Measurements from ENCODE around the gene NAGA.
"Not testable (repeated sequence)": the region's sequence is repeated elsewhere in the genome, so short reads cannot be mapped to it uniquely, and the experiment has no call there.

The NAGA gene

DNA sequence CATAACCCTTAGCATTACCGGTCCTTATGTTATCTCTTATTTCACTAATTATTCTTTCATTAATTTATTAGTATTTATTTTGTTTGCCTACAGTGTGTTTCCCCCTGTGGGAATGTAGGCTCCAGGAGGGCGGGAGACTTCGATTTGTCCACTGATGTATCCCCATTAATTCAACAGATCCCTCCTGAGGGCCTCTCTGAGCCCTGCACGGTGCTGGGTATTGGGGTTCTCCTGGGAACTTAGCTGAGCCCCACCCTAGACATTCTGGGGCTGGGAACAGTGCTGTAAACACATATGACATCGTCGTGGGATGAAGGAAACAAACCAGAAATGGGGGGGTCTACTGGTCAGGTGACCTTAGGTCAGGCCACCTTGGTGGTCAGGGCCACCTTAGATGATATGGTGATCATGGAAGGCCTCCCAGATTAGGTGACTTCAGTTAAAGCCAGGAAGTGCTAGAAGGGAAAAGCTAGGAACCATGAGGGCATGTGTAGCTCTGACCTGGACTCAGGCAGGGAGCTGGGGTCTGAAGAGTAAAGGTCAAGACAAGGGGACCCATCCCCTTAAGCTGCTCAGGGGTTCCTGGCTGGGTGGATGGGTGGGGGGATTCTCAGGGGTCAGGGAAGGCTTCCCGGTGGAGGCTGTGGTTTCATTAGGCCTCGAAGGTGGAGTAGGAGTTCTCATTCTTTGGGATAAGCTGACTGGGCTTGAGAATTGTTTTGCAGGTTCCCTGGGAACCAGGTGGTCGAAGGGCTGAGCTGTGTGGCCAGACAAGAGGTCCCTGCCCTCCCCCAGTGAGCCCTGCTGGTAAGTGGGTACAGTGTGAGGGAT lies 4.4 kb upstream of the NAGA start:
- DNase-seq, result no peak

- peak; percentile 64 to 65 for DNase-seq
Measured at GRCh38 chr22:42074132-42074811, 3.7 kb upstream of the NAGA start, which contains the start of gene PHETA2. Gene PHETA2, plus strand, starts transcription at chr22:42074248. Its CDS starts 3,046 bp downstream, at chr22:42077294.

DNA sequence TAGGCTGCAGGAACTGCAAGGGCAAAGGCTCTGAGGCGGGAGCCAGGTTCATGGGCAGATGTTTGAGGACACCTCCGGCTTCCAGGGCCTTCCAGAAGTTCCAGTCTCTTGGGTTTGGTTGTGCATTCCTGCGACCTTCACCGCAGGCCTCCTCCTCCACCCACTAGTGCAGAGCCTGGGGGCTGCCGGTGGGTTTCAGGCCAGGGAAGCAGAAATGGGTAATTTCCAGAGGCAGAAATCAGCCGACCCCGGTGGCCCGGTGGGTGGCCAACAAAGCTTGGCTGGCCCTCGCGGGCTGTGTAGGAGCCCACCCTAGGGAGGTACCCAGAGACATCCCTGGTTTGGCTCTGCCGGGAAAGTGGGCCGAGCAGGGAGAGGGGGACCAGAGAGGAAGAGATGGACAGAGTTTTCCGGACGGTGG lies 3.0 kb upstream of the NAGA start:
- DNase-seq, result no peak

GRCh38 chr22:42072606-42073330 lies 2.2 kb upstream of the NAGA start:
- no peak for DNase-seq

DNA sequence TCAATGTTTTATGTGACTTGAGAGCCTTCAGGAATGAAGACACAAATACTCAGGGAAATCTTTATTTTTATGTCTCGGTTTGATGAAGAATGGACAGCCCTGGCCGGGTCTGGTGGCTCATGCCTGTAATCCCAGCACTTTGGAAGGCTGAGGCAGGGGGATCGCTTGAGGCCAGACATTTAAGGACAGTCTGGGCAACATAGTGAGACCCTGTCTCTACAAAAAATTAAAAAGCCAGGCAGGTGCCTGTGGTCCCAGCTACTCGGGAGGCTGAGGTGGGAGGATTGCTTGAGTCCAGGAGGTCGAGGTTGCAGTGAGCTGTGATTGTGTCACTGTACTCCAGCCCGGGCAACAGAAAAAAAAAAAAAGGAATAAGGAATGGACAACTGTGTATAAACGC lies 896 bp upstream of the NAGA start:
- not testable (repeated sequence) for DNase-seq

- peak in 1 of 2 donors; percentile 29 for DNase-seq
Measured at GRCh38 chr22:42069801-42070516, 653 bp downstream of the NAGA start.

GRCh38 chr22:42068291-42068690 lies 2.3 kb downstream of the NAGA start:
- no peak for DNase-seq

DNA sequence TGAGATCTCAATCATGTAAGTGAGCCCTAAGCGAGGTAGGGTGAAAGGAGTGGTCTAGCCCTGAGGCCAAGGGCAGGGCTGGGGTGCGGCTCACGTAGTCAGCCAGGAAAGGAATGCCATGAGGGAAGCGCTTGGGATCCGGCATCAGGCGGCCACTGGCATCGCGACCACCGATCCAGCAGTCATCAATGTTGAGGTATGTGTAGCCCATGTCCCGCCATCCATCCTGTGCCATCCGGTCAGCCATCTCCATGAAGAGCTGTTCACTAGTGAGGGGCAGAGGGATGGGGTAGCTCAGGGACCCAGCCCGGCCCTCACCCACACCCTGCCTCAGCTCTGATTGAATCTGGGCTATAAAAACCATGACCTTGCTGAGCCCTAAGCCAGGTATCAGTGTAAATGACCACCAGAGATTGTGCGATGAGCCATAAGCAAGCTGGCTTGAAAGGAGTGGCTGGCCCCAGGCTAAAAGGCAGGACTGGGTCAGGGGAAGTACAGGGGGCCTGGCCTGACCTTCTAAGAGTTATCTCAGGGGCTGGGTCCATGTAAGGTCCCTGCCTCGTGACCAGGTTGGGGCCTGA lies 2.9 kb downstream of the NAGA start:
- DNase-seq, result no peak

DNA sequence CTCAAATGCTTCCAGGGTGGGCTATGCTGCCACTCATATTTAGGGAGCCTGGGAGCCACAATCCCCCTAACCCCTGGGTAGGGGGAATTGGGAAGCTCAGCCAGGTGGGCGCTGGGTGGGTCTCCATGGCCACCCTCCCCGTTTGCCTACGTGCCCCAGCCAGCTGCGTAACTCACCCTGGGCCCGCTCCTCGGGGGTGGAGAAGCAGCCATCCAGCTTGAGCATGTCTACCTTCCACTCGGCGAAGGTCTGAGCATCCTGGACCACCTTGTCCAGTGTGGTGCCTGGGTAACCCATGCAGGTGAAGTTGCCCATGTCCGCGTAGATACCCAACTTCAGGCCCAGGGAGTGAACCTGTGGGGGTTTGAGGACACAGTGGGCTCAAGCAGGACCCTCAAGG lies 3.7 kb downstream of the NAGA start:
- no peak for DNase-seq

- DNase-seq, result no peak
Measured at GRCh38 chr22:42066126-42066761, 4.4 kb downstream of the NAGA start.

GRCh38 chr22:42065438-42066125 lies 5.0 kb downstream of the NAGA start:
- no peak for DNase-seq

GRCh38 chr22:42064629-42065028 lies 6.0 kb downstream of the NAGA start:
- DNase-seq, result no peak

GRCh38 chr22:42062506-42063170 lies 8.0 kb downstream of the NAGA start:
- DNase-seq, result no peak

- DNase-seq, result no peak
Measured at GRCh38 chr22:42061041-42061440, 9.6 kb downstream of the NAGA start.

- DNase-seq, result no peak
Measured at GRCh38 chr22:42060489-42060888, 10.1 kb downstream of the NAGA start.

DNA sequence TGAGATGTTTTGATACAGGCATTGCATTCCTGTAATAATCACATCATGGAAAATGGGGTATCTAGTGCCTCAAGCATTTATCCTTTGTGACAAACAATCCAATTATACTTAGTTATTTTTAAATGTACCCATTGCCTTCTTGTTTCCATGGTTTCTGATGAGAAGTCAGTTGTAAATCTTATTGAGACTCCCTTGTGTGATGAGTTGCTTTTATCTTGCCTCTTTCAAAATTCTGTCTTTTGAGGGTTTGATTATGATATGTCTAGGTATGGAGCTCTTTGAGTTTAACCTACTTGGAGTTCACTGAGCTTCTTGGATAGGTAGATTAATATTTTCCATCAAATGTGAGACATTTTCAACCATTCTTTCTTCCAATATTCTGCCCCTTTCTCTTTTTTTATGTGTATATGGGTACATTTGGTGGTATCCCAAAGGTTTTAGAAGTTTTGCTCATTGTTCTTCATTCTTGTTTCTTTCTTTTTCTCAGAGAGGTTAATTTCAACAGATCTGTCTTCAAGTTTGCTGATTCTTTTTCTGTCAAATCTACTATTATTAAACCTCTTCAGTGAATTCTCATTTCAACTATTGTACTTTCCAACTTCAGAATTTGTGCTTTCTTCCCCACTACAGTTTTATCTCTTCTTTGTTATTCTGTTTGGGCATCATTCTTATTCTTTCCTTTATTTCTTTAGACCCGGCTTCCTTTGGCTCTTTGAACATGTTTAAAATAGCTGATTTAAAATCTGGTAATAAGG lies 13.7 kb downstream of the NAGA start:
- no peak for DNase-seq

GRCh38 chr22:42052765-42053164 lies 17.8 kb downstream of the NAGA start:
- no peak for DNase-seq

- DNase-seq, result no peak
Measured at GRCh38 chr22:42050641-42051180, 19.9 kb downstream of the NAGA start.

DNA sequence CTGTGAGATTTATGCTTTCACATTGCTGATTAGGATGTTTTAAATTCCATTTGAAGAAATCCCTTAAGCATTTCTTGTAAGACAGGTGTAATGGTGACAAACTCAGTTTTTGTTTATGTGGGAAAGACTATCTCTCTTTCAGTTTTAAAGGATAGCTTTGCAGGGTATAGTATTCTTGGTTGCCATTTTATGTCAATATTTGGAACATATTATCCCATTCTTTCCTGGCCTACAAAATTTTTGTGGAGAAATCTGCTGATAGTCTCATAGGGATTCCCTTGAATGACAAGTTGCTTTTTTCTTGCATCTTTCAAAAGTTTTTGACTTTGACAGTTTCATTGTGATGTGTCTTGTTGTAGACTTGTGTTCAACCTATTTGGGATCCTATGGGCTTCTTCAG lies 28.8 kb downstream of the NAGA start:
- DNase-seq, result no peak

- DNase-seq, result no peak
Measured at GRCh38 chr22:42039271-42039670, 31.3 kb downstream of the NAGA start.
